MCF 10A (cell line): ENCODE data around the gene RPUSD2. TPM values are rescaled to one million over a fixed set of nuclear protein-coding genes. Genes with fewer than 3 reads are reported as not detected.

Experiments used
- BruUV-seq: library from RNA; stranded (reverse); fragments of 400-500 nt; replicated peaks from 2 replicates; lab custom pipeline; 2021; lab: Mats Ljungman, UMichigan
- CTCF ChIA-PET: fragments of 300-600 bp; sonication (Branson Sonifier 250); formaldehyde crosslinking; extraction: SDS; loops from one replicate; lab custom pipeline; 2021; ENCODE audit warnings: antibody characterized with exemption, inconsistent platforms; lab: Yijun Ruan, JAX
- POLR2A ChIA-PET: fragments of 300-600, 350-650 bp; sonication (Branson Sonifier 250); formaldehyde crosslinking; extraction: SDS; loops from one replicate; lab custom pipeline; 2020; ENCODE audit warnings: antibody characterized with exemption, inconsistent platforms; lab: Yijun Ruan, JAX
- DNase-seq: peaks from one replicate; pipeline ENCODE4 v3.0.0-alpha.2; 2018; ENCODE audit not compliant: unreplicated experiment
- H3K27ac Mint-ChIP-seq: one replicate; pipeline ENCODE4 v1.8.0; 2022; ENCODE audit warnings: mild to moderate bottlenecking, low read depth, mixed read lengths; ENCODE audit not compliant: unreplicated experiment
- H3K27me3 Mint-ChIP-seq: one replicate; pipeline ENCODE4 v1.8.0; 2022; ENCODE audit warnings: mixed read lengths; ENCODE audit not compliant: insufficient read depth, unreplicated experiment
- H3K36me3 Mint-ChIP-seq: one replicate; pipeline ENCODE4 v1.8.0; 2022; ENCODE audit warnings: mild to moderate bottlenecking, moderate library complexity, mixed read lengths; ENCODE audit not compliant: insufficient read depth, unreplicated experiment
- H3K4me1 Mint-ChIP-seq: one replicate; pipeline ENCODE4 v1.8.0; 2022; ENCODE audit warnings: mixed read lengths; ENCODE audit not compliant: insufficient read depth, unreplicated experiment
- H3K4me3 Mint-ChIP-seq: one replicate; pipeline ENCODE4 v1.8.0; 2022; ENCODE audit warnings: mild to moderate bottlenecking, moderate library complexity, mixed read lengths; ENCODE audit not compliant: unreplicated experiment
- H3K9me3 Mint-ChIP-seq: one replicate; pipeline ENCODE4 v1.8.0; 2022; ENCODE audit warnings: mixed read lengths; ENCODE audit not compliant: unreplicated experiment
- intact Hi-C: fragments of 100-400 bp; cut with micrococcal nuclease; formaldehyde crosslinking; loops from 2 replicates; pipeline ENCODE4 v1.14.1; 2022
- total RNA-seq: library from RNA; stranded (reverse); gene quantifications from 2 replicates; pipeline ENCODE4 v1.2.3, GENCODE V29; 2022
- TF ChIP-seq, protein P1 (sequence below): fragments of 200-600 bp; IDR thresholded peaks from one replicate; pipeline ENCODE4 v1.8.0; 2022; ENCODE audit warnings: antibody characterized with exemption, mild to moderate bottlenecking; ENCODE audit not compliant: unreplicated experiment

The RPUSD2 gene
- total RNA-seq, 1 experiment from 2014 or later, result 13.4 TPM

DNA sequence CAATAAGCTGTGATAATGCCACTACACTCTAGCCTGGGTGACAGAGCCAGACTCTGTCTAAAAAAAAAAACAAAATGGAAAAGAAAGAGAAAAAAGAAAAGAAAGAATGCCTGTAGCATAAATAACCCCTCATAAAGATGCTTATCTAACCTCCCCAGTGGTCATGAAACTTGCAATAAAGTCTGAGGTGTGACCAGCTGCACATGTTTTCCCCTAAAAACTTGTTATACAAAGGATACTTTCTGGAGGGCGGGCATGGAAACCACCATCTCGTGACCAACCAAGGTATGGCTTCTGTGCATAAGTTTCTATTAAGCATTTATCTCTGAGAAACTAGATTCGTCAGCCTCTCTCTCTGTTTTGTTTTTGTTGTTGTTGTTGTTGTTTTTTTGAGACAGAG lies 26.0 kb upstream of the RPUSD2 start:
- no peak for DNase-seq
- BruUV-seq, result no TSS peak
- Mint-ChIP-seq H3K4me1 (no peaks in the 10 kb centered on the region), H3K27ac (no peak overlapping the region), H3K36me3 (no peaks in the 10 kb centered on the region), H3K4me3 (no peak overlapping the region), H3K27me3 (no peaks in the 10 kb centered on the region), H3K9me3 (no peaks in the 10 kb centered on the region)
- ChIA-PET CTCF (interaction anchor here (0.5 to 1.2 kb wide), 2 partner anchors 46 to 732 kb away, joined by 3 read pairs; no protein-coding TSS in a partner anchor), POLR2A (no interaction called here)
- intact Hi-C loops, result no loop called here
- TF ChIP-seq, protein P1, sequence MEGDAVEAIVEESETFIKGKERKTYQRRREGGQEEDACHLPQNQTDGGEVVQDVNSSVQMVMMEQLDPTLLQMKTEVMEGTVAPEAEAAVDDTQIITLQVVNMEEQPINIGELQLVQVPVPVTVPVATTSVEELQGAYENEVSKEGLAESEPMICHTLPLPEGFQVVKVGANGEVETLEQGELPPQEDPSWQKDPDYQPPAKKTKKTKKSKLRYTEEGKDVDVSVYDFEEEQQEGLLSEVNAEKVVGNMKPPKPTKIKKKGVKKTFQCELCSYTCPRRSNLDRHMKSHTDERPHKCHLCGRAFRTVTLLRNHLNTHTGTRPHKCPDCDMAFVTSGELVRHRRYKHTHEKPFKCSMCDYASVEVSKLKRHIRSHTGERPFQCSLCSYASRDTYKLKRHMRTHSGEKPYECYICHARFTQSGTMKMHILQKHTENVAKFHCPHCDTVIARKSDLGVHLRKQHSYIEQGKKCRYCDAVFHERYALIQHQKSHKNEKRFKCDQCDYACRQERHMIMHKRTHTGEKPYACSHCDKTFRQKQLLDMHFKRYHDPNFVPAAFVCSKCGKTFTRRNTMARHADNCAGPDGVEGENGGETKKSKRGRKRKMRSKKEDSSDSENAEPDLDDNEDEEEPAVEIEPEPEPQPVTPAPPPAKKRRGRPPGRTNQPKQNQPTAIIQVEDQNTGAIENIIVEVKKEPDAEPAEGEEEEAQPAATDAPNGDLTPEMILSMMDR, result no peak

DNA sequence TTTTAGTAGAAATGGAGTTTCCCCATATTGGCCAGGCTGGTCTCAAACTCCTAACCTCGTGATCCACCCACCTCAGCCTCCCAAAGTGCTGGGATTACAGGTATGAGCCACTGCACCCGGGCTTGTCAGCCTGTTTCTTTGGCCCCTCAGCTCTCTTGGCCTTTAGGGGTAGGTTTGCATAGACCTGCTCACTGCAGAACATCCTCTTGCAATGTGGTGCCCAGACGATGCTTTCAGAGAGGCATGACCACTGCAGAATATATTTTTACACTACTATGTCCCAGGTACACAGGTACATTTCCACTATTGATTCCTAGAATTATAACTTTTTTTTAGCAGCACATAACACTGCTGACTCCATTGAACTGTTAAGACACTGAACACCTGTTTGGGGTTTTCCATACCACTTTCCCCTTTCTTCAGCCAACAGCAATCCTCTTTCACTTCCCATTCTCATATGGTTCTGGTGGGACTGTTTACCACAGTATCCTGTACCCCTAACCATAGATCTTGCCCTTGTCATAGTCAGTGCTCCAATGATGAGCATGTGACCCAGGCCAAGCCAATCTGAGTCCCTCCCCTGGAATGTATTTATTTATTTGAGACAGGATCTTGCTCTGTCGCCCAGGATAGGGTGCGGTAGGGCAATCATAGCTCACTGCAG lies 25.3 kb upstream of the RPUSD2 start:
- ChIA-PET CTCF (interaction anchor here (0.5 to 1.2 kb wide), 2 partner anchors 46 to 731 kb away, joined by 3 read pairs; no protein-coding TSS in a partner anchor), POLR2A (interaction anchor here (0.7 kb wide), 1 partner anchor 364 kb away, joined by 3 read pairs; no protein-coding TSS in a partner anchor)
- BruUV-seq, result no TSS peak
- H3K4me3 Mint-ChIP-seq, result no peak overlapping the region
- TF ChIP-seq, protein P1, result no peak
- H3K9me3 Mint-ChIP-seq, result no peaks in the 10 kb centered on the region
- DNase-seq, result no peak
- no peaks in the 10 kb centered on the region for H3K27me3 Mint-ChIP-seq
- no peak overlapping the region for H3K27ac Mint-ChIP-seq
- no peaks in the 10 kb centered on the region for H3K36me3 Mint-ChIP-seq
- intact Hi-C loops, result no loop called here
- no peaks in the 10 kb centered on the region for H3K4me1 Mint-ChIP-seq

DNA sequence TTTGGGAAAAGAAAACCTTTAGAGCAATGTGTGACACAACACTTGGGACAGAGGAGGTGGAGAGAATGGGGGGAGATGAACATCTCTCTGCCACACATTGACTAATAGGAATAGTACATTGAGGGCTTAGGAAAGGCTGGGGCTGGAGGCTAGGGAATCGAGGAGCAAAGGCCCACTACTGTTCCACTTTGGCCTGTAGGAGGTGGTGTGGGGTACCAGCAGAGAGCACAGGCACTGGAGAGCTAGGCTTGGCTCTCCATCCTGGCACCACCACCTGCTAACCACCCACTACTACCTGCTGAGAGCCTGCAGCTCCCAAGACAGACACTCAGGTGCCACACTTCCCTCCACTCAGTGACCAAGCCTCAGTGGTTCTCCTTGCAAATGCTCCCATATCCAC lies 23.6 kb upstream of the RPUSD2 start:
- CTCF ChIA-PET, result interaction anchor here (0.8 kb wide), 1 partner anchor 13 kb away, joined by 3 read pairs; no protein-coding TSS in a partner anchor
- DNase-seq, result no peak
- Mint-ChIP-seq H3K36me3 (peaks cover 3% of the 10 kb centered on the region), H3K9me3 (no peaks in the 10 kb centered on the region), H3K27ac (no peak overlapping the region), H3K4me3 (no peak overlapping the region), H3K27me3 (no peaks in the 10 kb centered on the region), H3K4me1 (no peaks in the 10 kb centered on the region)
- intact Hi-C loops, result no loop called here
- BruUV-seq, result no TSS peak
- TF ChIP-seq, protein P1, result no peak
- POLR2A ChIA-PET, result no interaction called here

DNA sequence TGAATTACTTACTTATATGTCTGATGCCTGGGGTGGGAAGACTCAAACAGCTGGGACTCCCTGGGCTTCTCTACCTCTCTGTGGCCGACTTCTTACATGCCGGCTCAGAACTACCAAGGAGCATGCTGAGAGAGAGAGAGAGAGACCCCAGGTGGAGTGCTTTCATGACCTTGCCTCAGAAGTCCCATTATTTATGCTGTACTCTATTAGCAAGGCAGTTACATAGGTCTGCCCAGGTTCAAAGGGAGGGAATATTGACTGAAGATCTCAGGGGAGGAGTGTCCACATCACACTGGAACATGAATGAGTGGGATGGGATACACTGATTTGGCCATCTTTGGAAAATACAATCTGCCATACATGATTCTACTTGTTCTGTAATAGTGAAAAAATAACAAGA lies 20.5 kb upstream of the RPUSD2 start:
- BruUV-seq, result no TSS peak
- Mint-ChIP-seq H3K4me1 (no peaks in the 10 kb centered on the region), H3K36me3 (peaks cover 28% of the 10 kb centered on the region), H3K27me3 (no peaks in the 10 kb centered on the region), H3K9me3 (no peaks in the 10 kb centered on the region), H3K4me3 (no peak overlapping the region), H3K27ac (no peak overlapping the region)
- TF ChIP-seq, protein P1, result no peak
- intact Hi-C loops, result no loop called here
- ChIA-PET POLR2A (no interaction called here), CTCF (interaction anchor here (0.6 to 1.6 kb wide), 2 partner anchors 28 to 1440 kb away, joined by 3 to 5 read pairs; no protein-coding TSS in a partner anchor)
- DNase-seq, result no peak
